ENCODE data around the gene RALGPS1.

The RALGPS1 gene

GRCh38 chr9:127229691-127230417 is 315.3 kb downstream of the RALGPS1 start:
- Mint-ChIP-seq H3K36me3 (ENCODE audit: low read depth) (no peaks in the 10 kb centered on the region), H3K9me3 (no peaks in the 10 kb centered on the region), H3K4me3 (no peak overlapping the region), H3K27me3 (ENCODE audit: low read depth, poor library complexity) (peaks cover 30% of the 10 kb centered on the region), H3K4me1 (peaks cover 16% of the 10 kb centered on the region), H3K27ac (no peak overlapping the region)
- TF ChIP-seq, protein P1, sequence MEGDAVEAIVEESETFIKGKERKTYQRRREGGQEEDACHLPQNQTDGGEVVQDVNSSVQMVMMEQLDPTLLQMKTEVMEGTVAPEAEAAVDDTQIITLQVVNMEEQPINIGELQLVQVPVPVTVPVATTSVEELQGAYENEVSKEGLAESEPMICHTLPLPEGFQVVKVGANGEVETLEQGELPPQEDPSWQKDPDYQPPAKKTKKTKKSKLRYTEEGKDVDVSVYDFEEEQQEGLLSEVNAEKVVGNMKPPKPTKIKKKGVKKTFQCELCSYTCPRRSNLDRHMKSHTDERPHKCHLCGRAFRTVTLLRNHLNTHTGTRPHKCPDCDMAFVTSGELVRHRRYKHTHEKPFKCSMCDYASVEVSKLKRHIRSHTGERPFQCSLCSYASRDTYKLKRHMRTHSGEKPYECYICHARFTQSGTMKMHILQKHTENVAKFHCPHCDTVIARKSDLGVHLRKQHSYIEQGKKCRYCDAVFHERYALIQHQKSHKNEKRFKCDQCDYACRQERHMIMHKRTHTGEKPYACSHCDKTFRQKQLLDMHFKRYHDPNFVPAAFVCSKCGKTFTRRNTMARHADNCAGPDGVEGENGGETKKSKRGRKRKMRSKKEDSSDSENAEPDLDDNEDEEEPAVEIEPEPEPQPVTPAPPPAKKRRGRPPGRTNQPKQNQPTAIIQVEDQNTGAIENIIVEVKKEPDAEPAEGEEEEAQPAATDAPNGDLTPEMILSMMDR (IDR thresholded peaks at IDR 0.05): no peak
- DNase-seq: no peak

- H3K27me3 Mint-ChIP-seq (ENCODE audit: low read depth, poor library complexity): peaks cover 24% of the 10 kb centered on the region
- no peaks in the 10 kb centered on the region for H3K36me3 Mint-ChIP-seq (ENCODE audit: low read depth)
- peaks cover 6% of the 10 kb centered on the region for H3K4me1 Mint-ChIP-seq
- no peak overlapping the region for H3K4me3 Mint-ChIP-seq
- no peaks in the 10 kb centered on the region for H3K9me3 Mint-ChIP-seq
- TF ChIP-seq, protein P1 (IDR thresholded peaks at IDR 0.05): no peak
- no peak overlapping the region for H3K27ac Mint-ChIP-seq
- DNase-seq: no peak
Observed at GRCh38 chr9:127231666-127232065, 317.1 kb downstream of the RALGPS1 start.

- Mint-ChIP-seq H3K36me3 (ENCODE audit: low read depth) (no peaks in the 10 kb centered on the region), H3K4me1 (peaks cover 5% of the 10 kb centered on the region), H3K27me3 (ENCODE audit: low read depth, poor library complexity) (peaks cover 16% of the 10 kb centered on the region), H3K9me3 (no peaks in the 10 kb centered on the region), H3K4me3 (no peak overlapping the region), H3K27ac (no peak overlapping the region)
- DNase-seq: no peak
- TF ChIP-seq, protein P1 (IDR thresholded peaks at IDR 0.05): no peak
Observed at GRCh38 chr9:127232833-127233549, 318.4 kb downstream of the RALGPS1 start.

DNA sequence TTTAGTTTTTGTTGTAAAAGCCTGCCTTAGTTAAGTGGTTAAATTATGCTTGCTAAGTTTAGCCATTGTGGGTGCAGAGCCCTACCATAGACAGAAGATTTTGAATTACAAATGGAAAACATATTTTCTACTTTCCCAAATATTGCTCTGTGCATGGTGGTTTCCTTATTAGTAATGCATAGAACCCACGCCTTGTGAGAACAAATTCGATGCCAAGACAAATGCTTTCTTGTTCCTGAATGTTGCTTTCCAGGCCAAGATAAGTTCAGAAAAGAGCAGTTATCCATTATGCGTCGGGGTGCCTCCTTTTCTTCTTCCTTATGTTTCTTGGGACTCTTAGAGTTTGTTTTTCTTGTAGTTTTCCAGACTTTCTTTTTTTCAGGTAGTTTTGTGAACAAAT is 319.0 kb downstream of the RALGPS1 start:
- no peak overlapping the region for H3K27ac Mint-ChIP-seq
- H3K4me1 Mint-ChIP-seq: peaks cover 7% of the 10 kb centered on the region
- no peak for DNase-seq
- no peak overlapping the region for H3K4me3 Mint-ChIP-seq
- H3K27me3 Mint-ChIP-seq (ENCODE audit: low read depth, poor library complexity): peaks cover 15% of the 10 kb centered on the region
- TF ChIP-seq, protein P1 (IDR thresholded peaks at IDR 0.05): no peak
- no peaks in the 10 kb centered on the region for H3K9me3 Mint-ChIP-seq
- H3K36me3 Mint-ChIP-seq (ENCODE audit: low read depth): no peaks in the 10 kb centered on the region

- Mint-ChIP-seq H3K36me3 (ENCODE audit: low read depth) (no peaks in the 10 kb centered on the region), H3K9me3 (no peaks in the 10 kb centered on the region), H3K4me1 (peaks cover 12% of the 10 kb centered on the region), H3K4me3 (no peak overlapping the region), H3K27ac (no peak overlapping the region), H3K27me3 (ENCODE audit: low read depth, poor library complexity) (peaks cover 10% of the 10 kb centered on the region)
- no peak for DNase-seq
- TF ChIP-seq, protein P1 (IDR thresholded peaks at IDR 0.05): no peak
Observed at GRCh38 chr9:127233989-127234388, 319.4 kb downstream of the RALGPS1 start.

Measured in nephron progenitor cell (in vitro differentiated cells).